ENCODE data around the gene FAM13A.

The FAM13A gene

GRCh38 chr4:88975958-88976774 lies 80.8 kb downstream of the FAM13A start:
- Mint-ChIP-seq H3K4me3 (no peak overlapping the region), H3K9me3 (no peaks in the 10 kb centered on the region), H3K4me1 (ENCODE audit: low read depth) (no peaks in the 10 kb centered on the region), H3K27ac (no peak overlapping the region), H3K27me3 (no peaks in the 10 kb centered on the region), H3K36me3 (ENCODE audit: low read depth) (no peaks in the 10 kb centered on the region)
- intact Hi-C loops (cut with micrococcal nuclease): loop anchor here (1.0 kb wide), 1 partner anchor 10 kb away; no protein-coding TSS in a partner anchor

GRCh38 chr4:88971536-88971935 lies 85.4 kb downstream of the FAM13A start:
- no peaks in the 10 kb centered on the region for H3K9me3 Mint-ChIP-seq
- no peak overlapping the region for H3K4me3 Mint-ChIP-seq
- no peak overlapping the region for H3K27ac Mint-ChIP-seq
- H3K36me3 Mint-ChIP-seq (ENCODE audit: low read depth): no peaks in the 10 kb centered on the region
- intact Hi-C loops (cut with micrococcal nuclease): no loop called here
- no peaks in the 10 kb centered on the region for H3K4me1 Mint-ChIP-seq (ENCODE audit: low read depth)
- no peaks in the 10 kb centered on the region for H3K27me3 Mint-ChIP-seq

GRCh38 chr4:88969746-88970145 lies 87.2 kb downstream of the FAM13A start:
- Mint-ChIP-seq H3K36me3 (ENCODE audit: low read depth) (no peaks in the 10 kb centered on the region), H3K4me1 (ENCODE audit: low read depth) (no peaks in the 10 kb centered on the region), H3K9me3 (no peaks in the 10 kb centered on the region), H3K27me3 (no peaks in the 10 kb centered on the region), H3K4me3 (no peak overlapping the region), H3K27ac (no peak overlapping the region)
- intact Hi-C loops (cut with micrococcal nuclease): no loop called here

- Mint-ChIP-seq H3K36me3 (ENCODE audit: low read depth) (no peaks in the 10 kb centered on the region), H3K27me3 (no peaks in the 10 kb centered on the region), H3K9me3 (no peaks in the 10 kb centered on the region), H3K4me1 (ENCODE audit: low read depth) (no peaks in the 10 kb centered on the region), H3K4me3 (no peak overlapping the region), H3K27ac (no peak overlapping the region)
- intact Hi-C loops (cut with micrococcal nuclease): no loop called here
Observed at GRCh38 chr4:88969271-88969670, 87.7 kb downstream of the FAM13A start.

GRCh38 chr4:88967883-88968331 lies 89.1 kb downstream of the FAM13A start:
- H3K4me3 Mint-ChIP-seq: no peak overlapping the region
- intact Hi-C loops (cut with micrococcal nuclease): no loop called here
- H3K27ac Mint-ChIP-seq: no peak overlapping the region
- no peaks in the 10 kb centered on the region for H3K4me1 Mint-ChIP-seq (ENCODE audit: low read depth)
- H3K9me3 Mint-ChIP-seq: no peaks in the 10 kb centered on the region
- no peaks in the 10 kb centered on the region for H3K36me3 Mint-ChIP-seq (ENCODE audit: low read depth)
- H3K27me3 Mint-ChIP-seq: no peaks in the 10 kb centered on the region

- no peak overlapping the region for H3K27ac Mint-ChIP-seq
- H3K27me3 Mint-ChIP-seq: no peaks in the 10 kb centered on the region
- intact Hi-C loops (cut with micrococcal nuclease): no loop called here
- H3K4me1 Mint-ChIP-seq (ENCODE audit: low read depth): peaks cover 19% of the 10 kb centered on the region
- H3K4me3 Mint-ChIP-seq: no peak overlapping the region
- no peaks in the 10 kb centered on the region for H3K9me3 Mint-ChIP-seq
- no peaks in the 10 kb centered on the region for H3K36me3 Mint-ChIP-seq (ENCODE audit: low read depth)
Observed at GRCh38 chr4:88965053-88965452, 91.9 kb downstream of the FAM13A start.

- H3K27me3 Mint-ChIP-seq: no peaks in the 10 kb centered on the region
- peaks cover under 1% of the 10 kb centered on the region for H3K9me3 Mint-ChIP-seq
- H3K4me3 Mint-ChIP-seq: no peak overlapping the region
- intact Hi-C loops (cut with micrococcal nuclease): no loop called here
- H3K27ac Mint-ChIP-seq: no peak overlapping the region
- H3K4me1 Mint-ChIP-seq (ENCODE audit: low read depth): peaks cover 21% of the 10 kb centered on the region
- no peaks in the 10 kb centered on the region for H3K36me3 Mint-ChIP-seq (ENCODE audit: low read depth)
Observed at GRCh38 chr4:88964450-88964849, 92.5 kb downstream of the FAM13A start.

GRCh38 chr4:88963817-88964216 lies 93.2 kb downstream of the FAM13A start:
- no peak overlapping the region for H3K27ac Mint-ChIP-seq
- no peaks in the 10 kb centered on the region for H3K27me3 Mint-ChIP-seq
- intact Hi-C loops (cut with micrococcal nuclease): no loop called here
- H3K36me3 Mint-ChIP-seq (ENCODE audit: low read depth): peaks cover 5% of the 10 kb centered on the region
- peaks cover 7% of the 10 kb centered on the region for H3K9me3 Mint-ChIP-seq
- no peak overlapping the region for H3K4me3 Mint-ChIP-seq
- peaks cover 27% of the 10 kb centered on the region for H3K4me1 Mint-ChIP-seq (ENCODE audit: low read depth)

GRCh38 chr4:88962396-88962795 lies 94.6 kb downstream of the FAM13A start:
- intact Hi-C loops (cut with micrococcal nuclease): no loop called here
- no peak overlapping the region for H3K27ac Mint-ChIP-seq

GRCh38 chr4:88960576-88960975 lies 96.4 kb downstream of the FAM13A start:
- Mint-ChIP-seq H3K4me3 (no peak overlapping the region), H3K36me3 (ENCODE audit: low read depth) (peaks cover 5% of the 10 kb centered on the region), H3K27ac (peak overlapping the region; percentile 50), H3K27me3 (no peaks in the 10 kb centered on the region), H3K9me3 (peaks cover 7% of the 10 kb centered on the region), H3K4me1 (ENCODE audit: low read depth) (peaks cover 50% of the 10 kb centered on the region)
- intact Hi-C loops (cut with micrococcal nuclease): no loop called here

More at GRCh38 chr4:88962396-88962795, 94.6 kb downstream of the FAM13A start:
- no peaks in the 10 kb centered on the region for H3K27me3 Mint-ChIP-seq
- H3K4me1 Mint-ChIP-seq (ENCODE audit: low read depth): peaks cover 42% of the 10 kb centered on the region
- peaks cover 7% of the 10 kb centered on the region for H3K9me3 Mint-ChIP-seq
- no peak overlapping the region for H3K4me3 Mint-ChIP-seq
- H3K36me3 Mint-ChIP-seq (ENCODE audit: low read depth): peaks cover 5% of the 10 kb centered on the region

- Mint-ChIP-seq H3K27me3 (no peaks in the 10 kb centered on the region), H3K27ac (peak overlapping the region; percentile 40), H3K9me3 (peaks cover 7% of the 10 kb centered on the region), H3K4me3 (no peak overlapping the region), H3K4me1 (ENCODE audit: low read depth) (peaks cover 62% of the 10 kb centered on the region), H3K36me3 (ENCODE audit: low read depth) (peaks cover 5% of the 10 kb centered on the region)
- intact Hi-C loops (cut with micrococcal nuclease): loop anchor here (10.0 kb wide), 2 partner anchors 103 to 133 kb away; no protein-coding TSS in a partner anchor
Observed at GRCh38 chr4:88958080-88958479, 98.9 kb downstream of the FAM13A start.

GRCh38 chr4:88957570-88957969 lies 99.4 kb downstream of the FAM13A start:
- Mint-ChIP-seq H3K27ac (peak overlapping the region; percentile 40), H3K27me3 (no peaks in the 10 kb centered on the region), H3K9me3 (peaks cover 7% of the 10 kb centered on the region), H3K4me3 (no peak overlapping the region), H3K36me3 (ENCODE audit: low read depth) (peaks cover 5% of the 10 kb centered on the region), H3K4me1 (ENCODE audit: low read depth) (peaks cover 64% of the 10 kb centered on the region)
- intact Hi-C loops (cut with micrococcal nuclease): loop anchor here (10.0 kb wide), 2 partner anchors 103 to 133 kb away; no protein-coding TSS in a partner anchor

GRCh38 chr4:88955580-88956380 lies 101.2 kb downstream of the FAM13A start:
- no peaks in the 10 kb centered on the region for H3K27me3 Mint-ChIP-seq
- peaks cover 7% of the 10 kb centered on the region for H3K9me3 Mint-ChIP-seq
- peaks cover 5% of the 10 kb centered on the region for H3K36me3 Mint-ChIP-seq (ENCODE audit: low read depth)
- no peak overlapping the region for H3K27ac Mint-ChIP-seq
- intact Hi-C loops (cut with micrococcal nuclease): loop anchor here (10.0 kb wide), 2 partner anchors 101 to 131 kb away; no protein-coding TSS in a partner anchor
- peaks cover 61% of the 10 kb centered on the region for H3K4me1 Mint-ChIP-seq (ENCODE audit: low read depth)
- no peak overlapping the region for H3K4me3 Mint-ChIP-seq

- H3K27ac Mint-ChIP-seq: no peak overlapping the region
- H3K36me3 Mint-ChIP-seq (ENCODE audit: low read depth): no peaks in the 10 kb centered on the region
- no peaks in the 10 kb centered on the region for H3K9me3 Mint-ChIP-seq
- no peaks in the 10 kb centered on the region for H3K27me3 Mint-ChIP-seq
- intact Hi-C loops (cut with micrococcal nuclease): loop anchor here (10.0 kb wide), 2 partner anchors 99 to 129 kb away; no protein-coding TSS in a partner anchor
- peaks cover 44% of the 10 kb centered on the region for H3K4me1 Mint-ChIP-seq (ENCODE audit: low read depth)
- H3K4me3 Mint-ChIP-seq: no peak overlapping the region
Observed at GRCh38 chr4:88953400-88953799, 103.6 kb downstream of the FAM13A start.

All from dendritic cell treated with granulocyte-macrophage colony-stimulating factor and Interleukin-4, amounts not matched to agents 40 ng/mL and 50 ng/mL, for 4 days (primary cell).